Endodermal cell (in vitro differentiated cells): ENCODE results near the gene ANKRD40. TPM values are rescaled to one million over a fixed set of nuclear protein-coding genes. Genes with fewer than 3 reads are reported as not detected.
A peak's percentile ranks its signal among the peaks of the same experiment; 100 is the strongest.

Experiments
- DNase-seq: peaks from one replicate; pipeline ENCODE4 v3.0.0-alpha.2; 2017
- H3K27ac ChIP-seq: 2 replicates; pipeline ENCODE4 v1.5.1; 2013; ENCODE audit warnings: mild to moderate bottlenecking, low read depth, low read length, moderate library complexity
- H3K27me3 ChIP-seq: 2 replicates; pipeline ENCODE4 v1.6.1; 2013; ENCODE audit warnings: mild to moderate bottlenecking, low read length, moderate library complexity; ENCODE audit not compliant: insufficient read depth, control insufficient read depth, poor library complexity, severe bottlenecking
- H3K36me3 ChIP-seq: 2 replicates; pipeline ENCODE4 v1.7.0; 2013; ENCODE audit warnings: mild to moderate bottlenecking, low read length, moderate library complexity; ENCODE audit not compliant: control insufficient read depth, insufficient read depth
- H3K4me1 ChIP-seq: one replicate; pipeline ENCODE4 v1.7.0; 2013; ENCODE audit warnings: low read length; ENCODE audit not compliant: control insufficient read depth, insufficient read depth
- H3K4me3 ChIP-seq: 2 replicates; pipeline ENCODE4 v1.5.1; 2013; ENCODE audit warnings: mild to moderate bottlenecking, low read length, moderate library complexity
- H3K9ac ChIP-seq: 2 replicates; pipeline ENCODE4 v1.6.1; 2013; ENCODE audit warnings: mild to moderate bottlenecking, low read length, moderate library complexity; ENCODE audit not compliant: poor library complexity, severe bottlenecking; ENCODE audit errors: extremely low read depth
- H3K9me3 ChIP-seq: 2 replicates; pipeline ENCODE4 v1.6.1; 2013; ENCODE audit warnings: mild to moderate bottlenecking, low read length, moderate library complexity; ENCODE audit not compliant: control insufficient read depth
- H3K27ac Mint-ChIP-seq: 2 replicates; pipeline ENCODE4 v1.8.0; 2020; ENCODE audit warnings: mixed read lengths
- H3K27me3 Mint-ChIP-seq: 2 replicates; pipeline ENCODE4 v1.8.0; 2021; ENCODE audit warnings: mild to moderate bottlenecking, mixed read lengths; ENCODE audit not compliant: insufficient read depth
- H3K36me3 Mint-ChIP-seq: 2 replicates; pipeline ENCODE4 v1.8.0; 2020; ENCODE audit warnings: low read depth, mixed read lengths
- H3K4me1 Mint-ChIP-seq: 2 replicates; pipeline ENCODE4 v1.8.0; 2020; ENCODE audit warnings: mixed read lengths
- H3K4me3 Mint-ChIP-seq: 2 replicates; pipeline ENCODE4 v1.8.0; 2020; ENCODE audit warnings: mild to moderate bottlenecking, moderate library complexity, mixed read lengths
- H3K9me3 Mint-ChIP-seq: 2 replicates; pipeline ENCODE4 v1.8.0; 2020; ENCODE audit warnings: mild to moderate bottlenecking, mixed read lengths
- WGBS, 2 experiments: methylation state at CpG; one replicate each; pipeline versions ENCODE4 v1.1.5 to v1.1.7; 2013; ENCODE audit warnings: missing lambda C conversion rate in 2 of 2, mixed read lengths in 1 of 2; ENCODE audit not compliant: insufficient coverage in 1 of 2, insufficient read length in 1 of 2; 5-methylcytosine and 5-hydroxymethylcytosine counted together
- total RNA-seq, 2 donors: library from RNA; stranded (reverse); fragmentation: NEBNext Ultra II Directional in 1 of 2; extraction: Animal tissue kit (Norgen Biotek cat#: 25700) in 1 of 2; gene quantifications; 2 replicates in 1 of 2; 3 replicates in 1 of 2; pipeline ENCODE4 v1.2.1, GENCODE V29; 2021
- TF ChIP-seq, protein P1 (sequence below): fragments of 200-600 bp; sonication (generic); conservative IDR thresholded peaks from 2 replicates; pipeline ENCODE4 v1.5.0; 2021; ENCODE audit warnings: antibody characterized with exemption, mild to moderate bottlenecking

Gene ANKRD40
- total RNA-seq, 2 donors from 2014 or later = 44.9 to 60.3 TPM

DNA sequence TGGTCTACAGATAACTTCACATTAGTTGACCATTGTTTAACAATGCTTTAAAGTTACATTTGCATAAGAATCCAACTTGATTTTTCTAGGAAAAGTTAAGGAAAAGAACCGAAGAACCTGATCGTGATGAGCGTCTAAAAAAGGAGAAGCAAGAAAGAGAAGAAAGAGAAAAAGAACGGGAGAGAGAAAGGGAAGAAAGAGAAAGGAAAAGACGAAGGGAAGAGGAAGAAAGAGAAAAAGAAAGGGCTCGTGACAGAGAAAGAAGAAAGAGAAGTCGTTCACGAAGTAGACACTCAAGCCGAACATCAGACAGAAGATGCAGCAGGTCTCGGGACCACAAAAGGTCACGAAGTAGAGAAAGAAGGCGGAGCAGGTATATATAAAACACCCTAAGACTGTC lies 37.9 kb upstream of the ANKRD40 start:
- Histone ChIP-seq H3K9ac (no peak overlapping the region), H3K4me1 (no peaks in the 10 kb centered on the region), H3K9me3 (no peaks in the 10 kb centered on the region), H3K4me3 (no peak overlapping the region), H3K27ac (no peak overlapping the region), H3K27me3 (no peaks in the 10 kb centered on the region), H3K36me3 (peaks cover 96% of the 10 kb centered on the region)
- DNase-seq = no peak
- 93 to 96% methylated on average over 12 of the region's 12 CpGs for WGBS, 2 experiments
- H3K4me3 Mint-ChIP-seq = no peak overlapping the region
- TF ChIP-seq, protein P1, sequence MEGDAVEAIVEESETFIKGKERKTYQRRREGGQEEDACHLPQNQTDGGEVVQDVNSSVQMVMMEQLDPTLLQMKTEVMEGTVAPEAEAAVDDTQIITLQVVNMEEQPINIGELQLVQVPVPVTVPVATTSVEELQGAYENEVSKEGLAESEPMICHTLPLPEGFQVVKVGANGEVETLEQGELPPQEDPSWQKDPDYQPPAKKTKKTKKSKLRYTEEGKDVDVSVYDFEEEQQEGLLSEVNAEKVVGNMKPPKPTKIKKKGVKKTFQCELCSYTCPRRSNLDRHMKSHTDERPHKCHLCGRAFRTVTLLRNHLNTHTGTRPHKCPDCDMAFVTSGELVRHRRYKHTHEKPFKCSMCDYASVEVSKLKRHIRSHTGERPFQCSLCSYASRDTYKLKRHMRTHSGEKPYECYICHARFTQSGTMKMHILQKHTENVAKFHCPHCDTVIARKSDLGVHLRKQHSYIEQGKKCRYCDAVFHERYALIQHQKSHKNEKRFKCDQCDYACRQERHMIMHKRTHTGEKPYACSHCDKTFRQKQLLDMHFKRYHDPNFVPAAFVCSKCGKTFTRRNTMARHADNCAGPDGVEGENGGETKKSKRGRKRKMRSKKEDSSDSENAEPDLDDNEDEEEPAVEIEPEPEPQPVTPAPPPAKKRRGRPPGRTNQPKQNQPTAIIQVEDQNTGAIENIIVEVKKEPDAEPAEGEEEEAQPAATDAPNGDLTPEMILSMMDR = no peak
- H3K27me3 Mint-ChIP-seq = no peaks in the 10 kb centered on the region
- H3K4me1 Mint-ChIP-seq = peaks cover 3% of the 10 kb centered on the region
- H3K9me3 Mint-ChIP-seq = peaks cover 3% of the 10 kb centered on the region
- H3K36me3 Mint-ChIP-seq = peaks cover 86% of the 10 kb centered on the region
- no peak overlapping the region for H3K27ac Mint-ChIP-seq

DNA sequence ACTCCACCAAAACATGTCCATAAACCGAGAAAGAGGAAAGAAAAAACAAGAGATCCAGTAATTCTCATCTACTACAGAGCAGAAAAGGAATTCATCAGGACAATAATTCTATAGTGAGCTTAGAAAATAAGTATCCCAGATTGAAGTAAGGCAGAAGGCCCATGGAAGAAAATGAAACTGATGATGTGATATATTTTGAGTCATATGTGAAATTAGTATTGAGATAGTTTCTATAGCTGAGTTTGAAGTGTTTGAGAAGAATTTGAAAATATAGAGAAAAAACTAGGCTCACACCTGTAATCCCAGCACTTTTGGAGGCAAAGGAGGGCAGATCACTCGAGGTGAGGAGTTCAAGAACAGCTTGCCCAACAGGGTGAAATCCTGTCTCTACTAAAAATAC lies 31.4 kb upstream of the ANKRD40 start:
- H3K36me3 Mint-ChIP-seq = peaks cover 69% of the 10 kb centered on the region

DNA sequence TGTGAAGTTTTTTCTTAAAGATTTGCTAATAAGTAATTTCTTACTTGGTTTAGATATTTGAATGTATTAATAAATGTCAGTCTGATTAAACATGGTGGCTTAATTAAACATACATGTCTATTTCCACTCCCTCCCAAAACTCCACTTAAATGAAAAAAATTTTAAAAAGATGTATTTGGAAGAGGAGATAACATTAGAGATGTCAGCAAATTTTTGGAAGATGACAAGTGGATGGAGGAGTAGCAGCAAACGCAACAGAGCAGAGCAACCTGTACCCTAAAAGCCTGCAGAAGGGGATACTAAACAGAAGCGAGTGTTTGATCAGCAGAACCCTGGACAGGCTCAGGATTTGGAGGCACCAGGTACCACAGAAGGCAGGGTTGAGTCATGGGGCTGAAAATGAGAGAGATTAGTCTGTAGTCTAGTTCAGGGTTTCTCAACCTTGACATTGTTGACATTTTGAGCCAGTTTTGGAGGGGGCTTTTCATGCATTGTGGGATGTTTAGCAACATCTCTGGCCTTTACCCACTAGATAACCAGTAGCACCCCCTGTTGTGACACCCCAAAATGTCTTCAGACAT lies 29.5 kb upstream of the ANKRD40 start:
- TF ChIP-seq, protein P1 = no peak
- Mint-ChIP-seq H3K4me3 (no peak overlapping the region), H3K9me3 (no peaks in the 10 kb centered on the region), H3K27ac (no peak overlapping the region), H3K36me3 (peaks cover 56% of the 10 kb centered on the region), H3K4me1 (peaks cover 5% of the 10 kb centered on the region), H3K27me3 (no peaks in the 10 kb centered on the region)
- Histone ChIP-seq H3K27ac (no peak overlapping the region), H3K36me3 (peaks cover 60% of the 10 kb centered on the region), H3K9ac (no peak overlapping the region), H3K9me3 (no peaks in the 10 kb centered on the region), H3K27me3 (no peaks in the 10 kb centered on the region), H3K4me3 (no peak overlapping the region), H3K4me1 (no peaks in the 10 kb centered on the region)
- WGBS, 2 experiments = 90 to 98% methylated on average over 2 of the region's 2 CpGs
- DNase-seq = peak; percentile 32

More for the DNA sequence above, 31.4 kb upstream of the ANKRD40 start:
- DNase-seq = peak; percentile 16
- Mint-ChIP-seq H3K4me3 (no peak overlapping the region), H3K4me1 (peaks cover 5% of the 10 kb centered on the region), H3K9me3 (no peaks in the 10 kb centered on the region), H3K27ac (no peak overlapping the region), H3K27me3 (no peaks in the 10 kb centered on the region)
- 69 to 75% methylated on average over 1 to 2 of the region's 2 CpGs for WGBS, 2 experiments
- Histone ChIP-seq H3K27ac (no peak overlapping the region), H3K36me3 (peaks cover 74% of the 10 kb centered on the region), H3K4me3 (no peak overlapping the region), H3K9me3 (no peaks in the 10 kb centered on the region), H3K27me3 (no peaks in the 10 kb centered on the region), H3K9ac (no peak overlapping the region), H3K4me1 (no peaks in the 10 kb centered on the region)
- TF ChIP-seq, protein P1 = no peak
